PFSK-1 (cell line): Measurements from ENCODE around the gene TIMMDC1.

Experiments
- FOXP2 ChIP-seq: optimal IDR thresholded peaks from 2 replicates; pipeline ENCODE3; 2011; ENCODE audit warnings: borderline replicate concordance, control low read depth, inconsistent platforms; ENCODE audit not compliant: insufficient read depth; ENCODE audit errors: extremely low read length, extremely low read depth
- POLR2AphosphoS5 ChIP-seq: IDR thresholded peaks from 2 replicates; pipeline ENCODE4 v1.6.1; 2012; ENCODE audit warnings: low read depth, mild to moderate bottlenecking, control low read depth, low read length, moderate library complexity
- SIN3A ChIP-seq: IDR thresholded peaks from 2 replicates; pipeline ENCODE4 v1.6.1; 2012; ENCODE audit warnings: mild to moderate bottlenecking, low read length, moderate library complexity, borderline replicate concordance; ENCODE audit not compliant: insufficient read depth
- TAF1 ChIP-seq: IDR thresholded peaks from 2 replicates; pipeline ENCODE4 v1.6.1; 2012; ENCODE audit warnings: low read length, control low read depth, borderline replicate concordance; ENCODE audit not compliant: insufficient read depth
- TF ChIP-seq, protein P1 (sequence below), 2 experiments: IDR thresholded peaks; 2 replicates each; pipeline versions ENCODE4 v1.6.1 to v1.8.0; 2011 to 2012; ENCODE audit warnings: low read depth in 2 of 2, low read length in 2 of 2, control low read depth in 1 of 2, inconsistent platforms in 1 of 2, mild to moderate bottlenecking in 1 of 2, moderate library complexity in 1 of 2; ENCODE audit not compliant: insufficient read depth in 1 of 2

TIMMDC1 gene

DNA sequence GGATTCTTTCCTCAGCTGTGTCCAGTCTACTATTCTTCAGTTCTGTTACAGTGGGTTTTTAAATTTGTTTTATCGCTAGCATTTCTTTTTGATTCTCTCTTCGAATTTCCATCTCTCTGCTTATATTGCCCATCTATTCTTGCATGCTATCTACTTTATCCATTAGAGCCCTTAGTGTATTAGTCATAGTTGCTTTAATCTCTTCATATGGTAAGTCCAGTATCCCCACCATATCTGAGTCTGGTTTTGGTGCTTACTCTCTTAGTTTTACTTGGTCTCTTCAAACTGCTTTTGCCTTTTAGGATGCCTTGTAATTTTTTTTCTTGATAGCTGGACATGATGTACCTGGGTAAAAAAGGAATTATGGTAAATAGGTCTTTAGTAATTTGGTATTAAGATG lies 9.1 kb downstream of the TIMMDC1 start:
- TF ChIP-seq, protein P1, sequence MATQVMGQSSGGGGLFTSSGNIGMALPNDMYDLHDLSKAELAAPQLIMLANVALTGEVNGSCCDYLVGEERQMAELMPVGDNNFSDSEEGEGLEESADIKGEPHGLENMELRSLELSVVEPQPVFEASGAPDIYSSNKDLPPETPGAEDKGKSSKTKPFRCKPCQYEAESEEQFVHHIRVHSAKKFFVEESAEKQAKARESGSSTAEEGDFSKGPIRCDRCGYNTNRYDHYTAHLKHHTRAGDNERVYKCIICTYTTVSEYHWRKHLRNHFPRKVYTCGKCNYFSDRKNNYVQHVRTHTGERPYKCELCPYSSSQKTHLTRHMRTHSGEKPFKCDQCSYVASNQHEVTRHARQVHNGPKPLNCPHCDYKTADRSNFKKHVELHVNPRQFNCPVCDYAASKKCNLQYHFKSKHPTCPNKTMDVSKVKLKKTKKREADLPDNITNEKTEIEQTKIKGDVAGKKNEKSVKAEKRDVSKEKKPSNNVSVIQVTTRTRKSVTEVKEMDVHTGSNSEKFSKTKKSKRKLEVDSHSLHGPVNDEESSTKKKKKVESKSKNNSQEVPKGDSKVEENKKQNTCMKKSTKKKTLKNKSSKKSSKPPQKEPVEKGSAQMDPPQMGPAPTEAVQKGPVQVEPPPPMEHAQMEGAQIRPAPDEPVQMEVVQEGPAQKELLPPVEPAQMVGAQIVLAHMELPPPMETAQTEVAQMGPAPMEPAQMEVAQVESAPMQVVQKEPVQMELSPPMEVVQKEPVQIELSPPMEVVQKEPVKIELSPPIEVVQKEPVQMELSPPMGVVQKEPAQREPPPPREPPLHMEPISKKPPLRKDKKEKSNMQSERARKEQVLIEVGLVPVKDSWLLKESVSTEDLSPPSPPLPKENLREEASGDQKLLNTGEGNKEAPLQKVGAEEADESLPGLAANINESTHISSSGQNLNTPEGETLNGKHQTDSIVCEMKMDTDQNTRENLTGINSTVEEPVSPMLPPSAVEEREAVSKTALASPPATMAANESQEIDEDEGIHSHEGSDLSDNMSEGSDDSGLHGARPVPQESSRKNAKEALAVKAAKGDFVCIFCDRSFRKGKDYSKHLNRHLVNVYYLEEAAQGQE (IDR thresholded peaks at IDR 0.05; ENCODE audit: insufficient read depth in 1 of 2, low read depth in 2 of 2, low read length in 2 of 2): no peak
- TF ChIP-seq TAF1 (no peak), POLR2AphosphoS5 (no peak)

DNA sequence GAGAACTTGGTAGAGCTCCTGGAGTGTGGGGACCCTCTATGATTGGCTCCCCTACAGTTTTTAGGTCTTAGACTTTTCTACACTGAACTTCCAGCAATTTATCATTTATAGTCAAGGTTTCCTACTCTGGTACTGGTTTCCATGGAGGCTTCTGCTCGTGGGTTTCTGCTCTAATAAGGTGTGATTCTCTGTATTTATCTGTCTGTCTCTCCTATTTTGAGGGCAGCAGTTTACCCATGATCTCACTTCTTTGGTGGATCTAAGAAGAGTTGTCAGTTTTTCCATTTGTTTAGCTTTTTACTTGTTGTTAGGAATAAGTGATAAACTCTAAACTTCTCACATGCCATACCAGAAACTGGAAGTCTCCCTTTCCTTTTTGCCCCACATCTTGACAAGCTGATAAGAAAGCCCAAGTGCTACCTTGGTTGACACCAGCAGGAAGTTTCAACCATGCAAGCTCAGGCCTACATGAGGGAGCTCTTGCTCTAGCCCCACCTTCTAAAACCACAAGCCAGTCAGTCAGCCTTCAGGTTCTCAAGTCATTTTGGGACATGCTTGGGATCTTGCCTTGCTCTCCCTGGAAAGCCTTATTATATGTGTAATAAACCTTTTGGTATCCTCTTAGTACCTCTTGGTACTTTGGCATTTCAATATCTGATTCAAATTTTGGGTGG lies 10.0 kb downstream of the TIMMDC1 start:
- TF ChIP-seq TAF1: no peak
- TF ChIP-seq SIN3A: no peak
- TF ChIP-seq POLR2AphosphoS5: no peak
- TF ChIP-seq, protein P1 (IDR thresholded peaks at IDR 0.05; ENCODE audit: insufficient read depth in 1 of 2, low read depth in 2 of 2, low read length in 2 of 2): no peak
- no peak for TF ChIP-seq FOXP2

GRCh38 chr3:119510690-119511089 lies 12.3 kb downstream of the TIMMDC1 start:
- TF ChIP-seq TAF1 (no peak), FOXP2 (no peak), SIN3A (no peak), POLR2AphosphoS5 (no peak)
- TF ChIP-seq, protein P1 (IDR thresholded peaks at IDR 0.05; ENCODE audit: insufficient read depth in 1 of 2, low read depth in 2 of 2, low read length in 2 of 2): no peak

- TF ChIP-seq FOXP2 (no peak), SIN3A (no peak), TAF1 (no peak), POLR2AphosphoS5 (no peak)
- TF ChIP-seq, protein P1 (IDR thresholded peaks at IDR 0.05; ENCODE audit: insufficient read depth in 1 of 2, low read depth in 2 of 2, low read length in 2 of 2): no peak
Observed at GRCh38 chr3:119514637-119515036, 16.3 kb downstream of the TIMMDC1 start.

GRCh38 chr3:119517112-119517511 lies 18.8 kb downstream of the TIMMDC1 start:
- TF ChIP-seq POLR2AphosphoS5 (no peak), FOXP2 (no peak), SIN3A (no peak), TAF1 (no peak)
- TF ChIP-seq, protein P1 (IDR thresholded peaks at IDR 0.05; ENCODE audit: insufficient read depth in 1 of 2, low read depth in 2 of 2, low read length in 2 of 2): no peak
